ENCODE results near the gene KIF19. TPM values are rescaled to one million over a fixed set of nuclear protein-coding genes. Genes with fewer than 3 reads are reported as not detected.
"Not testable (repeated sequence)": the region's sequence is repeated elsewhere in the genome, so short reads cannot be mapped to it uniquely, and the experiment has no call there.

KIF19 gene
- polyA plus RNA-seq, 1 donor (not counting 4 experiments of a cell fraction or from before 2014, with no cell fraction given): not detected

- H3K9me1 ChIP-seq (ENCODE audit: control insufficient read depth, extremely low read depth, insufficient read depth, low read length): no peaks in the 10 kb centered on the region
- TF ChIP-seq CTCF (optimal IDR thresholded peaks at IDR 0.05 in 1 of 3, IDR thresholded peaks at IDR 0.05 in 1 of 3, conservative IDR thresholded peaks at IDR 0.05 in 1 of 3; ENCODE audit: extremely low read depth in 1 of 3, insufficient read depth in 2 of 3, low read length in 3 of 3) (no peak), EZH2 (IDR thresholded peaks at IDR 0.05; ENCODE audit: low read length) (no peak)
- H3K27me3 ChIP-seq (ENCODE audit: control insufficient read depth, extremely low read depth, insufficient read depth, low read length): no peaks in the 10 kb centered on the region
- dilution Hi-C loops (cut with MboI; ENCODE audit: extremely low pct_ligation_motif_present, low sequenced_read_pairs): no loop called here
- no peak overlapping the region for H3K9ac ChIP-seq (ENCODE audit: control insufficient read depth, extremely low read depth, insufficient read depth, low read length)
- no peak overlapping the region for H3K4me2 ChIP-seq (ENCODE audit: control insufficient read depth, extremely low read depth, insufficient read depth, low read depth, low read length)
- DNase-seq (ENCODE audit: low read depth, low spot score): no peak
- no peak overlapping the region for H3K27ac ChIP-seq (ENCODE audit: control insufficient read depth, insufficient read depth, low read length)
- H3K4me3 ChIP-seq (ENCODE audit: control insufficient read depth in 2 of 3, extremely low read depth in 1 of 3, insufficient read depth in 2 of 3, low read depth in 1 of 3, low read length in 3 of 3): no peak overlapping the region
- H2AFZ ChIP-seq (ENCODE audit: control insufficient read depth, low read length): no peak overlapping the region
- H3K9me3 ChIP-seq (ENCODE audit: control insufficient read depth, low read depth, low read length): no peaks in the 10 kb centered on the region
- H3K79me2 ChIP-seq (ENCODE audit: control insufficient read depth, insufficient read depth, low read length): no peaks in the 10 kb centered on the region
- FAIRE-seq: no peak
- no peaks in the 10 kb centered on the region for H4K20me1 ChIP-seq (ENCODE audit: control insufficient read depth, extremely low read depth, insufficient read depth, low read length)
- H3K4me1 ChIP-seq (ENCODE audit: control insufficient read depth, extremely low read depth, insufficient read depth, low read length): no peaks in the 10 kb centered on the region
- no peaks in the 10 kb centered on the region for H3K36me3 ChIP-seq (ENCODE audit: control insufficient read depth in 2 of 2, extremely low read depth in 1 of 2, insufficient read depth in 2 of 2, low read length in 2 of 2)
Observed at GRCh38 chr17:74404789-74405188, 78.8 kb downstream of the KIF19 start.

GRCh38 chr17:74405311-74405710 lies 79.3 kb downstream of the KIF19 start:
- H3K9me1 ChIP-seq (ENCODE audit: control insufficient read depth, extremely low read depth, insufficient read depth, low read length); H4K20me1 ChIP-seq (ENCODE audit: control insufficient read depth, extremely low read depth, insufficient read depth, low read length); H3K27ac ChIP-seq (ENCODE audit: control insufficient read depth, insufficient read depth, low read length); H2AFZ ChIP-seq (ENCODE audit: control insufficient read depth, low read length); H3K27me3 ChIP-seq (ENCODE audit: control insufficient read depth, extremely low read depth, insufficient read depth, low read length); H3K9me3 ChIP-seq (ENCODE audit: control insufficient read depth, low read depth, low read length); H3K4me3 ChIP-seq (ENCODE audit: control insufficient read depth in 2 of 3, extremely low read depth in 1 of 3, insufficient read depth in 2 of 3, low read depth in 1 of 3, low read length in 3 of 3); H3K4me2 ChIP-seq (ENCODE audit: control insufficient read depth, extremely low read depth, insufficient read depth, low read depth, low read length); H3K4me1 ChIP-seq (ENCODE audit: control insufficient read depth, extremely low read depth, insufficient read depth, low read length); H3K36me3 ChIP-seq (ENCODE audit: control insufficient read depth in 2 of 2, extremely low read depth in 1 of 2, insufficient read depth in 2 of 2, low read length in 2 of 2); H3K79me2 ChIP-seq (ENCODE audit: control insufficient read depth, insufficient read depth, low read length); H3K9ac ChIP-seq (ENCODE audit: control insufficient read depth, extremely low read depth, insufficient read depth, low read length); dilution Hi-C loops (cut with MboI; ENCODE audit: extremely low pct_ligation_motif_present, low sequenced_read_pairs); DNase-seq (ENCODE audit: low read depth, low spot score); FAIRE-seq: not testable (repeated sequence)

Other genes with a start within 250 kb of the KIF19 start
- 1,325 to 1,779 TPM (median 1,757 TPM) in 3 replicates for gene RPL38, start 122.5 kb upstream of the KIF19 start, polyA plus RNA-seq
- 2.2 to 8.5 TPM (median 3.7 TPM) in 3 replicates for gene TTYH2, start 112.7 kb upstream of the KIF19 start, polyA plus RNA-seq
- not detected in 3 replicates for gene DNAI2, start 52.0 kb upstream of the KIF19 start, polyA plus RNA-seq
- gene BTBD17, start 35.6 kb downstream of the KIF19 start, polyA plus RNA-seq: not detected in 3 replicates
- gene GPR142, start 41.3 kb downstream of the KIF19 start, polyA plus RNA-seq: not detected in 3 replicates
- 14.2 to 41.2 TPM (median 24.2 TPM) in 3 replicates for gene GPRC5C, start 105.9 kb downstream of the KIF19 start, polyA plus RNA-seq
- 0.07 to 0.10 TPM in 2 of 3 replicates, not detected in the other for gene CD300A, start 140.4 kb downstream of the KIF19 start, polyA plus RNA-seq
- gene CD300LB, start 205.2 kb downstream of the KIF19 start, polyA plus RNA-seq: not detected in 3 replicates
- not detected in 3 replicates for gene CD300C, start 219.9 kb downstream of the KIF19 start, polyA plus RNA-seq
- not detected in 3 replicates for gene CD300H, start 241.3 kb downstream of the KIF19 start, polyA plus RNA-seq